OCI-M1 (cell line): ENCODE measurements around the gene SUGP2.
"Not testable (repeated sequence)": the region's sequence is repeated elsewhere in the genome, so short reads cannot be mapped to it uniquely, and the experiment has no call there.

Experiments used
- DNase-seq: peaks from one replicate; lab custom pipeline; 2025; lab: John Stamatoyannopoulos, UW

SUGP2 gene

DNA sequence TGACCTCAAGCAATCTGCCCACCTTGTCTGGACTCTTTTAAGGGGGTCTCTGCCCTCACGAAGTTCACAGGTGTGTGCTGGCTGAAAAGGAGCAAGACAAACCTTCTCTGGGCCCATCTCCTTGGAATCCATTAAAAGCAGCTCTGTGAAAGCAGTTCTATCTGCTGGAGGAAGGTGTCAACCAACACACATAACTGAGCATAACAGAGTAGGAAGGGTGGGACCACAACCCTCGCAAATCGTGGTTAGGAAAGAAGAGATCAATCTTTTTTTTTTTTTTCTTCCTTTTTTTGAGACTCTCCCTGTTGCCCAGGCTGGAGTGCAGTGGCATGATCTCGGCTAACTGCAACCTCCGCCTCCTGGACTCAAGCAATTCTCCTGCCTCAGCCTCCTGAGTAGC lies 1.4 kb downstream of the SUGP2 start:
- no peak for DNase-seq

DNA sequence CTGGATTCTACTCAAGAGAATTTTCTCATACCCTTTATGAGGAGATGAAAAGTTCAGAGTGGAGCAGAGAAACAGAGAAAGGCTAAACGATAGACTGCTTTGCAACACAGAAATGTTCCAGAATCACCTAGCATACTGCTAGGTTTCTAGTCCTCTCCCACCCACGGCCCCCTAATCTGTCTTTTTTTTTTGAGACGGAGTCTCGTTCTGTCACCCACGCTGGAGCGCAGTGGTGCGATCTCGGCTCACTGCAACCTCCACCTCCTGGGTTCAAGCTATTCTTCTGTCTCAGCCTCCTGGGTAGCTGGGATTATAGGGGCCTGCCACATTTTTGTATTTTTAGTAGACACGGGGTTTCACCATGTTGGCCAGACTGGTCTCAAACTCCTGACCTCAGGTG lies 4.8 kb downstream of the SUGP2 start:
- DNase-seq = no peak

DNA sequence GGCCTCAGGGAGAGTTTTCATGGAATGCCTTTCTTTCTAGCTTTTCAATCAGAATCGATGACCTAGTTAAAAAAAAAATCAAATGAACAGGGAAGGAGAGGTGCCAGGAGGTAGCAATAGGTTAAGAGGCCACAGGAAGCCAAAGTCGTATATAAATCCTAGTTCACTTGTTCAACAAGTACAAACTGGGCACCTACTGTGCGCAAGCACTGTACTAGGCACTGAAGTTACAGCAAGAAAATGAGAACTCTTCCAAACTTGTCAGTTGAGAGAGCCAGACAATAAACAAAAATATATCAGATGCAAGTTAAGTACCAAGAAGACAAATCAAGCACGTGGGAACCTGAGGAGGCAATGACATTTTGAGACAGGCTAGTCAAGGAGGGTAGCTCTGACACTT lies 6.1 kb downstream of the SUGP2 start:
- no peak for DNase-seq

DNA sequence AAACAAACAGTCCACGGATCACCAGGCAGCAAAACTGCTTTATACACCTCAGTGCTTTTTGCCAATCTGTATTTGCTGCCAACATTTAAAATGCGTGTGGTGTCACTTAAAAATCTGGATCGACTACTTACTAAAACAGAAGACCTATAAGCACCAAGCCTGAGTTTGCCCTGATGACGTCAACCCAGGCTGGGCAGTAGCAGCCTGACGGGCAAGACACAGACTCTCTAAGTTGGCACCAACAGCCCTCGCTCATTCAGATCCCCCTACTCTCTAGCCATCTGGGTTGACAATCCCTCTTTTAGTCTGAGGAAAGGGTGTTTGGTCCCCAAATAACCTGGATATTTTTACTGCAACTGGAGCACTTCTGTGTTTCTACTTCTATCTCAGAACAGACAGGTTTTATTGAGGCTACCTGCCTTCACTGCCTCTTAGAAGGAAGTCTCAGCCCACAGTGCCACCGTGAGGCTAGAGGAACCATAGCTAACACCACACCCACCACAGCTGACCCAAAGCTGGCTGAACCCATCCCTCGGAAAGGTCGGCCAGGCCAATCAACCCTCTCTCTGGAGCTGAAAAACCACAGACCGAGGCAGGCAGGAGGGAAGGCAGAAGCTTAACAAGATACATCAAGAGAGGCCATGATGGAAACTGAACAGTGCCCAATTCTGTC lies 6.9 kb downstream of the SUGP2 start:
- DNase-seq = no peak

GRCh38 chr19:19025861-19026260 lies 7.5 kb downstream of the SUGP2 start:
- DNase-seq = no peak

GRCh38 chr19:19023376-19023775 lies 9.9 kb downstream of the SUGP2 start:
- not testable (repeated sequence) for DNase-seq

DNA sequence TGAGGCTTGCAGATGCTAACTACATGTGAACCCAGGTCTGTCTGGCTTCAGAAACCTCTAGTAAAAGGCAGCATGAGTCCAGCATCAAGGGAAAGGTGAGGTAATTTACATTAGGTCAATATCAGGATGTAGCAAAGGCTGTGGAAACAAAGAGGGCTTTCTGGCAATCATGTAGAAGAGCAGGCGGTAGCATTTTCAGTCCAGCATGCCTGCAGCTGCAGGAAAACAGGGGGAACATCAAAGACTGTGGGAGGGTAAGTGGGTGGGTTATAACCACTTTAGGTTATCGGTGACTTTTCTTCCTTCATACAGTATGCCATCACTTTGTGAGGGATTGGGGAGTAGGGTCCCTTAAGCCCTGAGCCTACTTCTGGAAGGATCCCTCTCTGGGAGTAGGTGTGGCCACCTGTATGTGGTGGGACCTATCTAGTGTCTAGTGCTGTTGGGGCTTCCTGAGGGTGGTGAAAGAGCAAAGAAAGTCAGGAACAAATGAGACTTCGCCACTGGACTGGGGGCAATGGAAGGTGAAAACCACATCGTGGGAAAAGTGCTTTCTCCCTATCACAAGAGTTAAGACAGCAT lies 10.8 kb downstream of the SUGP2 start:
- no peak for DNase-seq

DNA sequence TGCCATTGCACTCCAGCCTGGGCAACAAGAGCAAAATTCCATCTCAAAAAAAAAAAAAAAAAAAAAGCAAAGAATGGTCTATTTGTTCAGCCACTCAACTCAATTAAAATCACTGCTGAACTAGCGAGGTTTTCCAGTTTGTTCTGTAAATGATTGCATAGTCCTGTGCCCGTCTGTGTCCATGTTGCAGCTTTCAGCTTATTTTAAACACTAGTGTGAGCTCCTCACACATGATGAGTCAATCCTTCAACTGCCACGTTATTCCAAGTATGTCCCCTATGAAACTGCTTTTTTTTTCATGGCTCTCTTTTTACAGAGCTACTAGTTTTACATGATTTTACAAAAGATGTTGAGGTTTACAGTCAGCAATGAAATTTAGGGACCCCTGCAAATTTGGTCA lies 12.2 kb downstream of the SUGP2 start:
- no peak for DNase-seq

DNA sequence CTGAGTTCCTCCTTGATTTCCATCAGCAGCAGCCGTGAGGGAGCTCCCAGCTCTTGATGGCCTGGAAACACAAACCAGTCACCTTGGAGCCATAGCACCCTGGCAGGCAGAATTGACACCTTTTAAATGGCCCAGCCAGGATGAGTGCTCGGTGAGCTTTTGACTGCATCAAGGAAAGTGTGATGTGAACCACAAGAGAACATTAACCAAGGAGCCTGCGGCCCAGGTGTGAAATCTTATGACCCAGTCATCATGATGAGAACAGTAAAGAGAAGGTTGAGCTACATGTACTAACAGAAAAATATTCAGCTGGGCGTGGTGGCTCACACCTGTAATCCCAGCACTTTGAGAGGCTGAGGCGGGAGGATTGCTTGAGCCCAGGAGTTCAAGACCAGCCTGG lies 22.8 kb downstream of the SUGP2 start:
- DNase-seq = no peak

DNA sequence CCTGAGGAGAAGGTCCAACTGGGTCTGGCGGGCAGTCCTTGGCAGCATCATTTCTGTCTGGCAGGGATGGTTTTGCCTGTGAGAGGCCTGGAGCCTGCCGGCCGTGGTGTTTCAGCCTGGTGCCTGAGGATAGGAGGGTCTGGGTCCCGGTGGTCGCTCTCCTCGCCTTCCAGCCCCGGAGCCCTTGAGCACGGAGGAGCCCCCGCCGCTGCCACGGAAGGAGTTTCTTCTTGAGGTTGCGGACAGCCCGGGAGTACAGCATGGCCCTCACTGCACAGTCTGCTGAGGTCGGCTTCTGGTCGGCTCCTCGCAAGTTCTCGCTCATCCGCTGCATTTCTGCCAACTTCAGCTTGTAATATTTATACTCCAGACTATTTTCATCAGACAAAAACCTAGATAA lies 23.4 kb downstream of the SUGP2 start:
- DNase-seq = no peak

GRCh38 chr19:19006213-19006612 lies 27.1 kb downstream of the SUGP2 start:
- DNase-seq = no peak

- no peak for DNase-seq
Measured at GRCh38 chr19:19004144-19004543, 29.2 kb downstream of the SUGP2 start.

DNA sequence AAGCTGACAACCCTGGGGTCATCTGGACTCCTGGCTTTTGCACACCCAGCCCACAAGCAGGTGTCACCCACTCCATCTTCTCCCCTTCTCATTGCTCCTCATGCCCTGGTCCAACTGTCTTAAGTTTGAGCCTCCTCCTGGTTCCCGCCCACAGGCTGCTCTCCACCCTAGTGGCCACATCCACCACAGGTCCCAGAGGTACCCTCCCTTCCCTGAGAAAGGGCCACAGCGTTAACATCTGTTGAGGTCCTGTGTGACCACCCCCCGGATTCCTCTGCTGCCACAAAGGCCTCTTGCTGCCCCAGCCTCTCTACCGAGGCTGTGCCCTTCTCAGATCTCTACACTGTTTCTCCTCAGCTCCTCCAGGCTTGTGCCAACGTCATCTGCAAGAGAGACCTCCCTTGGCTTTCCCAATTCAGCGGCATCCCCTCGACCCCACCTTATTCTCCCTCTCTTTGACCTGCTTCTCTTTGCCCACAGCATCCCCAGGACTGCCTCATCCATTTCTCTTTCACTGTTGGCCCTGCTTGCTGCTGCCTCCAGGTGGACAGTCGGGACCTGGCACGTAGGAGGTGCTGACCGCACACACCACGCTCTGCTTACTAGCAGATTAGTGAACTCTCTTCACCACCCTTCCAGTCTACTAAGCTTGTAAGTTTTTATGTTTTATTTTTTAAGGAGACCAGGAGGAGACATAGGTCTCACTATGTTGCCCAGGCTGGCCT lies 33.3 kb downstream of the SUGP2 start:
- DNase-seq = no peak

- no peak for DNase-seq
Measured at GRCh38 chr19:18999016-18999758, 34.1 kb downstream of the SUGP2 start.

GRCh38 chr19:18998276-18998675 lies 35.0 kb downstream of the SUGP2 start:
- no peak for DNase-seq

DNA sequence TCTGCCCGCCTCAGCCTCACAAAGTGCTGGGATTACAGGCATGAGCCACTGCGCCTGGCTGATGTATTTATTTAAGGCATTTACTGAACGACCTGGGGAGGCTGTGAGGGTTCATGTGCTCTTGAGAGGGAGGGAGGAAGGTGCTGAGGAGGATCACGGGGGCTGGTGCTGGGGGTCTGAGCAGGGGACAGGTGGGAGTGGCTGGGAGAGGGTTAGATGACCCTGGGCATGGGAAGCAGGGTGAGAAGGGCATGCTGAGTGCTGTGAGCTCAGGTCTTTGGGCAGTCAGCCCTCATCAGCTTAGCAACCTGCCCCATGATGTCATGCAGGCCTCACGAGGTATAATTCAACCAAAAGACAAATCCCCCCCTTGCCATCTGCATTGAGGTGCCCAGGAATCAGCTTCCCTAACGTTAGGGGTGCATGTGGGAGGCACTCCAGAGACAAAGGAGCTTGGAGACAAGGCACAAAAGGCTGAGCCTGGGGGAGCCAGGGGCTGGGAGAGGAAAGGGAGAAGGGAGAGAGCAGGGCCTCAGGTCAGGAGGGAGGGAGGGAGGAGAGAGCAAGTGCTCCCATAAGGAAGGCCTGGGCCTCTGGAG lies 36.4 kb downstream of the SUGP2 start:
- no peak for DNase-seq

DNA sequence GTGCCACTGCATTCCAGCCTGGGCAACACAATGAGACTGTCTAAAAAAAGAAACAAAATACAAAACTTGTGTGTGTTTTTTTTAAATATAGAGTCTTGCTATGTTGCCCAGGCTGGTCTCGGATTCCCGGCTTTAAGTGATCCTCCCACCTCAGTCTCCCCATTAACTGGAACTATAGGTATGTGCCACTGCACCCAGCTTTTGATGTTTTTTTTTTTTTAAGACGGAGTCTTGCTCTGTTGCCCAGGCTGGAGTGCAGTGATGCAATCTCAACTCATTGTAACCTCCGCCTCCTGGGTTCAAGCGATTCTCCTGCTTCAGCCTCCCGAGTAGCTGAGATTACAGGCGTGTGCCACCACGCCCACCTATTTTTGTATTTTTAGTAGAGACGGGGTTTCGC lies 37.0 kb downstream of the SUGP2 start:
- no peak for DNase-seq

- peak; percentile 71 for DNase-seq
Measured at GRCh38 chr19:18995804-18996241, 37.5 kb downstream of the SUGP2 start.

- DNase-seq = no peak
Measured at GRCh38 chr19:18993115-18993514, 40.2 kb downstream of the SUGP2 start.

DNA sequence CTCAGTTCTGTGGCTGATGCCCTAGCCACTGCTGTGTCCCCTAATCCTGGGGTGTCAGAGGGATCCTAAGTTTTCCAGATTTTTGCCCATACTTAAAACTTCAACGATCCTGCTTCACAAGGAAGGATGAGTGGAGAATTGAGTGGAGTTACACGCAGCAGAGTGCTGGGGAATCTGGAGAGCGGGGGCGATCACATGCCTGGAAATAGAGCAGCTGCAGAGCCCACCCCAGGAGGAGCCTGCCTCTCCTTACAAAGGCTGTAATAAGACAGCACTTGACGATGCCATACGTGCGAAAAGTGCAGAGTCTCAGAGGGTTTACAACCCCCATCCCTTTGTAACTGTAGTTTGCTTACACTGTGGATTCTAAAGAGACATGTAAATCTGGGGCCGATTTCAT lies 40.6 kb downstream of the SUGP2 start:
- DNase-seq = no peak

DNA sequence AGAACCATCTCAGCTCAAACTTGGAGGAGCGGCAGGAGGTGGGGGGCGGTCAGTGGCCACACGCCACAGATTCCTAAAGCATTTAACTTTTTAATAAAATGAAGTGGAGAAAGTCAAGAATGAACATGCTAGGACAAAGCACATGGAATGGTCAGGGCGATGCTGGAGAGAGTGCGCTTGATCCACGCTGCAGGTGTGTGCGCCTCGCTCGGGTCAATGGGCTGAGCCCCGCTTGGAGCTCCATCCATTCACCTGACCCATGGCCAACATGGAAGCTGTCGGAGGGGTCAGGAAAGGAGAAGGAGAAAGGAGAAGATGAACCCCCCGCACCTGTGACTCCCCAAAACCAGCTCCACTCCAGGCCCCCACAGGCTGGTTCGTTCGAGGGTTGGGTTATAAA lies 41.8 kb downstream of the SUGP2 start:
- DNase-seq = no peak

DNA sequence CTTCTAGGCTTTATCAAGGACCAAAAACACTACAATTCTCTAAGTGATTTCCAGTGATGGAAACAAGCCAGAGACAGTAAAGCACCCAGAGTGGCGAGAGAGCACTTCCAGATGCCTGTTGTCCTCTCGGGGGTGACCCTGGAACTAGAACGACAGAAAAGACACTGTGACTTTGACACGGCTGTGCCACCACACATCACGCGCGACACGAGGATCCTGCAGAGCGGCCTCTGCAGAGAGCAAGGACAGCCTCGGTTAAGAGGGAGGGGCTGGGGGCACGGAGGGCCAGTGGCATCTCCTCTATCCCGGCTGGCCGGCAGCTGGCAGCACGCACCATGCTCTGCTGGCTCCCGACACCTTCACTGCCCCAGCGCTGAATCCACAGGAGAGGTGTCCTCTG lies 42.3 kb downstream of the SUGP2 start:
- DNase-seq = no peak
